Measurements from ENCODE around the gene CCNL2. TPM values are rescaled to one million over a fixed set of nuclear protein-coding genes. Genes with fewer than 3 reads are reported as not detected.
"Not testable (repeated sequence)": the region's sequence is repeated elsewhere in the genome, so short reads cannot be mapped to it uniquely, and the experiment has no call there.

CCNL2 gene
- polyA plus RNA-seq, 4 donors: 205 to 377 (median 227) TPM

DNA sequence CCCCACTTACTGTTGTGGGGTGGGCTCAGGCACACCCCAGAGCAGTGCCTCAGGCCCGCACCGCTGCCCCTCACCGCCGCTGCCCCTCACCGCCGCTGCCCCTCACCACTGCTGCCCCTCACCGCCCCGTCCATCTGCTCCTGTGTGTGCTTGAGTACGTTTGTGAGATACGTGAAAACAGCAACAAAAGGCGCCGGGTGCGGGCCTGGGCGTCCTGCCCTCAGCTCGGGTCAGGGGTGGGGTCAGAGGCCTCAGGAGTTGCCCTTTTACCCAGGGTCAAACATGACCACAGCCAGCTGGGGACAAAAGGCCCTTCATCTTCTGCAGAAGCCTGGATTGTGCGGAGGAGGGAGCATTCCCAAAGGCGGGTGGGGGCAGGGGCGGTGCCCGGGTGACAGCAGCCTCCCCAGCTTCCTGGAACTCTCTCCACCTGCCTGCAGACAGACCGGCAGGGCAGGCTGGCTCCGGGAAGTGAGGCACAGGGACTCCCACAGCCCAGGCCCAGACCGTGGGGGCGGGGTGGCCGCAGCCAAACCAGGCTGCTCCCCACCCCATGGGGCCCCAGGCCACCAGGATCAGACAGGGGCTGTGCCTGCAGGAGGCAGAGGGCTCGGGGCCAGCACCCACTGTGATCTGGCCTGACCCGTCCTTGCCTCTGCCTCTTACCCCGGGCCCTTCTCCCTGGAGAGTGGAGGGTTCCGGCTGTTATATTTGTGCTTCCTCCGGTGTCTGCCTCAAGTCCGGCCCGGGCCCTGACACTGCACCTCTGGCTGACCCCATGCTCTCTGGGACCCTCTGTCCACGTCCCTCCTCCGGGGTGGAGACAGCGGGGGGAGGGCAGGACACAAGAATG is 34.0 kb upstream of the CCNL2 start:
- no peak for DNase-seq (ENCODE audit: low read depth in 4 of 4, low spot score in 3 of 4)

DNA sequence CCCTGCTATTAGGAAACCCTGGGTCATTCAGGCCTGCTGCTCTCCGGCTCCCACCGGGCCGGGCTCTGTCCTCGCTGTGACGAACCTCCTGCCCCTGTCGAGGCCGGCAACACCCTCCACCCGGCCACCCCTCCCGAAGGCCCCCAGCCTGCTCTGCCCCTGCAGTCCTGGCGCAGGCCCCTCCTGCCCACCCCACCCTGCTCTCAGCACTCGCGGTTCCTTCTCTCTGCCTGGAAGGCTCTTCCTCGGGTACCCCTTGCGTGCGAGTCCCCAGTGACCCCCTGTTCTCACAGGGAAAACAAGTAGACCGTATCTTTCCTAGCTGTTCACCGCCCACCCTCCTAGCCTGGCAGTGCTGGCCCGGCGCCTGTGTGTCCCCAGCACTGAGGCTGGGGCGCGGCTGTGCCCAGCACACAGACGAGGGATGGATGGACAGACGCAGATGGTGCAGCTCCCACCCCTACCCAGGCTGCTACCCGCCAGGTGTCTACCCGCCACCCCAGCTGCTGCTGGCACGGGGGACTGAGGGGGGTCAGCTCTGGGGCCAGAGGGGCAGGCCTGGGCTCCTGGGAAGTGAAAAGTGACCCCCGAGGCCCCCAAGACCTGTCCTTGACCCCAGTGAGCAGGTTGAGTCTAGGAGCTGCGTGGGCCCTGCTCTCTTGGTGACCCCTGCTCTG is 33.3 kb upstream of the CCNL2 start:
- DNase-seq (ENCODE audit: low read depth in 4 of 4, low spot score in 3 of 4): no peak

DNA sequence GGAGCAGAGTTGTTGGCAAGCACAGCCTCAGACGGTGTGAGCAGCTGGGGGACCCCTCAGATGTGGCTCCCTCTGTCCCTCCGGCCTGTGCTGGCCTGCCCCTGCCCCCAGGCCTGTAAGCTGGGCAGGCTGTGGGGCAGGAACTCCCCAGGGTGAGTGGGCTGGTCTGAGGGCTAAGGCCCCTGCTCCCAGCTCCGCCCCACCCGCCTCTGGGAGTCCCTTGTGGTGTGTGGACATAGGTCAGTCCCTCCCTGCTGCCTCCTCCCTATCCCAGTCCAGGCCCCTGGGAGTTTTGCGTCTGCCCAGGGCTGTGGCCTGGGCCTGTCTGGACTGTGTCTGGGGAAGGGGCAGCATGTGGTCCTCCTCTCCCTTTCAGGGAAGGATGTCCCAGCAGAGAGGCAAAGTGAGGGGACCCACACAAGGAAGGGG is 32.7 kb upstream of the CCNL2 start:
- DNase-seq (ENCODE audit: low read depth in 4 of 4, low spot score in 3 of 4): no peak

DNA sequence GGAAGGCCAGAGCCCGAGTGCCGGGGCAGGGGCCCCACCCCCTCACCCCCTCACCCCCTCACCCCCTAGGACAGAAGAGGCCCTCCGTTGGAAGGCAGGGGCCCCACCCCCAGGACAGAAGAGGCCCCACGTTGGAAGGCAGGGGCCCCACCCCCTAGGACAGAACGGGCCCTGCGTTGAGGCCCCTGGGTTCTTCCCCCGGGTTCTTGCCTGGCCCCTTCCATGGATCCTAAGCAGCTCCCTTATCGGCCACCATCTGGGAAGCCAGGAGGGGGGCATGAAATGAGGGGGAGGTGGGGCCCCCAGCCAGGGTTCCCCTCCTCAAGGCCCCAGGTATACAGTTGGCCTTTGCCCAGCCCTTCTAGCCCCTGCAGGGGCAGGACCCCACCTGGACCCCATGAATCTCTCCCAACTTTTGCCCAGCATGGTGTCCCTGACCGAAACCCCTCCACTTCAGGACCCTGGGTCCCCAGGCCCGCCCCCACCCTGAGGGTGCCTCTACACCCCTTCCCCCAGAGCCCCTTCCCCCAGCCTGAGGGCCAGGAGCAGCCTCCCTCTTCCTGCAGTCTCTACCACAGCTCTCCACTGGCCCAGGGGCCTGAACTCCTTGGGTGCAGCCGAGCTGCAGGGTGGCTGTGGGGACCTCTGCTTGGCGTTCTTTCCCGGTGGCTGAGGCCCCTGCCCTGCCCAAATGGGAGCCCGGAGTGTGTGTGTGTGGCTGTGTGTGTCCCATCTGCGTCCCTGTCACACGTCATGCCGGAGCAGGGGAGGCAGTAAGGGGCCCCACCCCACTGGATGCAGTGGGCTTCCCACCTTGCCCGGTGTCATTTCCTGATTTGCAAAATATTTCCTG is 32.1 kb upstream of the CCNL2 start:
- DNase-seq (ENCODE audit: low read depth in 4 of 4, low spot score in 3 of 4): no peak

DNA sequence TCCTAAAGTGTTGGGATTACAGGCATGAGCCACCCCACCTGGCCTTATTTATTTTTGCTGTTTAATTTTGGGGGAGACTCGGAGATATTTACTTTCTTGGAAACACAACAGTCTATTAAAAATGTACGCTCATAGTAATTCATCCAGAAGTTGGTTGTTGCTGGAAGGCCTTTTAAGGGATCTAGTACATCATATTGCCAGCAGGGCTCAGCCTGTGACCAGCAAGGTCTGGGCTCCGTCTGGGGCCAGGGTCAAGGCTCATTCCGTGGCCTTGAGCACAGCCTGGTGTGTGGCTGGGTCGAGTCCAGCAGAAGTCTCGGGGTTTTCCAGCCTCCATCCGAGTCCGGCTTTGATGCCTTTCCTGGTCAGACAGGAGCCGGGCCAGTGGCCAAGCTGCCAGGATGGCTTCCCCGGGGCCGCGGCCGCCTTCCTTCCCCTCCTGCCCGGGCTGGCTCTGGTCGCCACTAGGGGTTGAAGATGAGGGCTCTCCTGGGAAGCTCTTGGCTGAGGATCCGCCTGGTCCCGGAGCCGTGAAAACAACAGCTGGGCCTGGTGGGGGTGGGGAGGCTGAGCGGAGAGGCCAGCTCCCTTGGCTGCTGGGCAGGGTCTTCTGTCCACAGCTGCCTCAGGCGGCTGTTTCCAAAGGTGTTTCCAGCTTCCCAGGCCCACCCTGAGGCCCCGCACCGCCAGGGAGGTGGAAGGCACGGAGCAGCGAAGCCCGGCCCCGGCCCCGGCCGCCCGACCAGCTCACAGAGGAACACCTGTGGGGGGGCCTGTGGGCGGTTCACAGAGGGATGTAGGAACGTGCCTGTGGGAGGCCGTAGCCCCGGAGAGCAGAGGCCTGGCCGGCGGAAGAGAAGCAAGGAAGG is 31.2 kb upstream of the CCNL2 start:
- no peak for DNase-seq (ENCODE audit: low read depth in 4 of 4, low spot score in 3 of 4)

DNA sequence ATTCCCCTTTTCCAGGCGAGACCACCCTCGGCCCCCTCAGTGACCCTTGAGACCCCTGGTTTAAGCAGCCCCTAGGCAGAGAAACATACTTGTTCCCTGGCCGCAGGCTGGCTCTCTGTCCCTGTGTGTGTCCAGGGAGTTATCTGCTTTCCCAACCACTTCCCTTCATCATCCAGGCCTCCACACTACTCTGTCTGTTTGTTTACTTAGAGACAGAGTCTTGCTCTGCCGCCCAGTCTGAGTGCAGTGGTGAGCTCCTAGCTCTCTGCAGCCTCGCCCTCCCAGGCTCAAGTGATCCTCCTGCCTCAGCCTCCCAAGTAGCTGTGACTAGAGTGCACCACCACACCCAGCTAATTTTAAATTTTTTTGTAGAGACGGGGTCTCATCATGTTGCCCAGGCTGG is 30.5 kb upstream of the CCNL2 start:
- no peak for DNase-seq (ENCODE audit: low read depth in 4 of 4, low spot score in 3 of 4)

DNA sequence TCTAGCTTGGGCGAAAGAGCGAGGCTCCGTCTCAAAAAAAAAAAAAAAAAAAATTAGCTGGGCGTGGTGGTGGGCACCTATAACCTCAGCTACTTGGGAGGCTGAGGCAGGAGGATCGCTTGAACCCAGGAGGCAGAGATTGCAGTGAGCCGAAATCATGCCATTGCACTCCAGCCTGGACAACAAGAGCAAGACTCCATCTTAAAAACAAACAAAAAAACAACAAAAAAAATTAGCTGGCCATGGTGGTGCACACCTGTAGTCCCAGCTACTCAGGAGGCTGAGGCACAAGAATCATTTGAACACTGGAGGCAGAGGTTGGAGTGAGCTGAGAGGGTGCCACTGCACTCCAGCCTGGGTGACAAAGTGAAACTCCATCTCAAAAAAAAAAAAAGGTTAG is 29.8 kb upstream of the CCNL2 start:
- not testable (repeated sequence) for DNase-seq (ENCODE audit: low read depth in 4 of 4, low spot score in 3 of 4)

DNA sequence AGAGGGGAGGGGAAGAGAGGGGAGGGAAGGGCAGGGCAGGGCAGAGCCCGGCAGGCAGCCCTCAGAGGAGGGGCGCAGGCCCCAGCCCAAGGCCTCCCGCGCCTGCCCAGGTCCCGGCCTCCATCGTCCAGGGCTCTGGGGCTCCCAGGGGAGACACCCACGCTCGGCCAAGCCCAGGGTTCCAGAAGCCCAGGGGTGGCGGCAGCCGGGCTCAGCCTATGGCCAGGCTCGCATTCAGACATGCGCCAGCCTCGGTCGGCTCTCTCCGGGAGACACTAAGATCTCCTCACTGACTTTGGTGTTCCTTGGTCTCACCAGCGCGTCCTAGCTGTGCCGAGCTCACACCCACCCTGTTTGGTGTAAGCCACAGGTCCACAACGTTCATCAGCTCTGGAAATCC is 29.0 kb upstream of the CCNL2 start:
- no peak for DNase-seq (ENCODE audit: low read depth in 4 of 4, low spot score in 3 of 4)

DNA sequence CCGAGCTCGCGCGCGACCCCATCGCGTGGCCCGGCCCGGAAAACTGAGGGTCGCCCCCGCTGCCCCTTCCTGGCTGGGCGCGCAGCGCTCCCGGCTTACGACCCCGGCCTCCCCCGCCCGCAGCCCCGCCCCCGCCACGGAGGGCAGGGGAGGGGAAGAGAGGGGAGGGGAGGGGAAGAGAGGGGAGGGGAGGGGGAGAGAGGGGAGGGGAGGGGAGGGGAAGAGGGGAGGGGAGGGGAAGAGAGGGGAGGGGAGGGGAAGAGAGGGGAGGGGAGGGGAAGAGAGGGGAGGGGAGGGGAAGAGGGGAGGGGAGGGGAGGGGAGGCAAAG is 28.6 kb upstream of the CCNL2 start:
- DNase-seq (ENCODE audit: low read depth in 4 of 4, low spot score in 3 of 4): no peak

DNA sequence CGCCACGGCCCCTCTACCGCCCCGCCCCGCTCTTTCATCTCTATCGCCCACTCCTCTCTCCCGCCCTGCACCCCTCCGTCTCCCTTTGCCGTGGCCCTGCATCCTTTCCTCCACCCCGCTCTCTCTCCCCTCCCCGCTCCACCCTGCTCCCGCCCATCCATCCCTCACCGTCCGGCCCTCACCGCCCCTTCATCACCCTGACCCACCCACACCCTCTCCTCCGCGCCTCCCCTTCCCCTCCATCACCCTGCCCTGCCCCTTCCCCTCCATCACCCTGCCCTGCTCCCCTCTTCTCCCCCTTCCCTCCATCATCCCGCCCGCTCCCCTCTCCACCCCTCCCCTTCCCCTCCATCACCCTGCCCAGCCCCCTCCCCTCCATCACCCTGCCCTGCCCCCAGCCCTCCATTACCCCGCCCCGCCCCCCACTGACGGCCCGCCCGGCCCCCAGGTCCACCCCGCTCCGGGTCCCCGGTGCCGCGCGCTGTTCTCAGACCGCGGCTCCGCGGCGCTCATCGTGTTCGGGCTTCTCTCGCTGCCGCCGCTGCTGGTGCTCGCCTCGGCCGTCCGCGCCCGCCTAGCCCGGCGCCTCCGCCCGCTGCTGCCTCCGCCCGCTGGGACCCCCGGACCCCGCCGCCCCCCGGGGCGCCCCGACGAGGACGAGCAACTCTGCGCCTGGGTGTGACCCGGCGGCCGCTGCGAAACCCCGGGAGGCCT is 28.1 kb upstream of the CCNL2 start:
- DNase-seq (ENCODE audit: low read depth in 4 of 4, low spot score in 3 of 4): no peak

DNA sequence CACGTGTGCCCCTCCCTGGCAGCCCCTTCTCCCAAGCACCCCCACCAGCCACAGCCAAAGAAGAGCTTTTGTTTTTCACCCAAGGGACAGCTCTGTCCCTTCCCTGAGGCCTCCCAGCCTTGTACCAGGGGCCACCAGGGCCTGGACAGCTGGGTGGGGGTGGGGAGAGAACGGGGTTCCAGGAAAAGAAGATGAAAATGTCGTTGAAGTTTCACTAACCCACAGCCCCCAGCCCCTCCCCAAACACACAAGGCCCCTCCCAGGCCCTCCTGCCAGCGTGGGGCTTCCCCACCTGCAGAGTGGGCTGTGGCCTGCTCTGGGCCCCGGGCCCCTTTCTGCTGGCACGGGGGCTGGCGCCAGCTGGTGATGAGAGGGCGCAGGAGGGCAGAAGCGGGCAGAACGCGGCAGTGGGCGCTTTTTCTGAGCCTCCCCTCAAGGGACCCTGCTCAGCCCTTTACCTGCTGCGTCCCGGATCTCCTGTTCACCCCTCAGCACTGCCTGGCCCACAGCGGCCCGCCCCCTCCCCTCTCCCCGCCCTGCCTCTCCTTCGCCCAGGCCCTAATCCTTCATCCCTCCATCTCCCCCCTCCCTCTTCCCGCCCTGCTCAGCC is 27.5 kb upstream of the CCNL2 start:
- DNase-seq (ENCODE audit: low read depth in 4 of 4, low spot score in 3 of 4): no peak

DNA sequence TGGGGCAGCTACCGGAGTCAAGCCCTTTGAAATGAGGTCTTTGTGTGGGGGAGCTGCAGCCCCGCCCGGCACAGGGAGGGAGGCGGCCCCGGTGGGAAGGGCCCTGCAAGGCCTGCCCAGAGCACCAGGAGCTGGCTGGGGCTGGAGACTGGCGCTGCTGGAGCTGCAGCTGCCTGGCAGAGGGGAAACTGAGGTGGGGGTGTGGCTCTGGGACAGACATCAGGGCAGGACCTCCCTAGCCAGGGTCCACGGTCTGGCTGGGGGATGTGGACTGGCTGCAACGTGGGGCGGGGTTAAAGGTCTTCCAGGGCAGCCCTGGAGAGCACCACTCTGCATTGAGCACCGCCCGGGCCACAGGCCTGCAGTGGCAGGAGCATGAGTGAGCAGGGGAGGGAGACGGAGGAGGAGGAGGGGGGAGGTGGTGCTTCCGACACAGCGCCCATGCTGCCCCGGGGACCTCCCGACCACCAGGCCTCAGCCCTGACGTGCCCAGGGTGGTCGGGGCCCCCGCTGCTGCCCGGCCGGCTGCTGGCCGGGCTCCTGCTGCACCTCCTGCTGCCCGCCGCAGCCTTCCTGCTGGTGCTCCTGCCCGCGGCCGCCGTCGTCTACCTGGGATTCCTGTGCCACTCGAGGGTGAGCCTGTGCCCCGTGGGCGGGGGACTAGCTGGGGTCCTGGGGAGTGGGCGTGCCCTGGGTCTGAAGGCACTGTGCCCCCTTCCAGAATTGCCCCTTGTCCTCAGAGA is 26.8 kb upstream of the CCNL2 start:
- no peak for DNase-seq (ENCODE audit: low read depth in 4 of 4, low spot score in 3 of 4)

DNA sequence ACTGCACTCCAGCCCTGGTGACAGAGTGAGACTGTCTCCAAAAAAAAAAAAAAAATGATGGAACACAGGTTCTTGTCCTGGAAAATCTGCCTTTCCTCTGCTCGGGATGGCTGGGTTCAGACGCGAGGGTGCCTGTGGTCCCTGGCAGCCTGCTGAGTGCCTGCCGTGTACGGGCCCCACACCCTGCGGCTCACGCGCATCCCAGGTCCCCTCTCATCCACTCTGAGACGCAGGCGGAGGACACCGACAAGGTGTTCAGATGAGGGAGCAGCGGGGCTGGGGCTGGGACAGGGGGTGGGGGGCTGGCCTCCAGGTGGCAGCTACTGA is 26.3 kb upstream of the CCNL2 start:
- no peak for DNase-seq (ENCODE audit: low read depth in 4 of 4, low spot score in 3 of 4)

DNA sequence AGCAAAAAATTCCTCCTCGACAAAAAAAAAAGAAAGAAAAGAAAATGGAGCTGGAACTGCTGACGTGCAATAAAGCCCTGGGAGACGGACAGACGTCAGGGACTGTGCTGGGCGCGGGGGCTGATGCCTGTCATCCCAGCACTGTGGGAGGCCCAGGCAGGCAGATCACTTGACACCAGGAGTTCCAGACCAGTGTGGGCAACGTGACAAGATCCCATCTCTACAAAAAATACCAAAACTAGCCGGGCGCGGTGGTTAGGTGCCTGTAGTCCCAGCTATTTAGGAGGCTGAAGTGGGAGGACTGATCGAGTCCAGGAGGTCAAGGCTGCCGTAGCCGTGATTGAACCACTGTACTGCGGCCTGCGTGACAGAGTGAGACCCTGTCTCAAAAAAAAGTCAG is 25.6 kb upstream of the CCNL2 start:
- no peak for DNase-seq (ENCODE audit: low read depth in 4 of 4, low spot score in 3 of 4)

DNA sequence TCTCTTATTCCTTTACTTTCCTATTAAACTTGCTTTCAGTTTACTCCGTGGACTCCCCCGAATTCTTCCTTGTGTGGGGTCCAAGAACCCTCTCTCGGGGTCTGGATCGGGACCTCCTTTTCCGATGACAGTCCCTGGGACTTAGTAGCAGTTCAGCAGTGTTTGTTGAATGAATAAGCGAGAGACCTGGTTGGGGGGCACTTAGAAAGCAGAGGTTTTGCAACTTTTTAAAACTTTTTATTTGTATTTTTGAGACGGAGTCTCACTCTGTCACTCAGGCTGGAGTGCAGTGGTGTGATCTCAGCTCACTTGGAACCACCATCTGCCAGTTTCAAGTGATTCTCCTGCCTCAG is 24.1 kb upstream of the CCNL2 start:
- no peak for DNase-seq (ENCODE audit: low read depth in 4 of 4, low spot score in 3 of 4)

DNA sequence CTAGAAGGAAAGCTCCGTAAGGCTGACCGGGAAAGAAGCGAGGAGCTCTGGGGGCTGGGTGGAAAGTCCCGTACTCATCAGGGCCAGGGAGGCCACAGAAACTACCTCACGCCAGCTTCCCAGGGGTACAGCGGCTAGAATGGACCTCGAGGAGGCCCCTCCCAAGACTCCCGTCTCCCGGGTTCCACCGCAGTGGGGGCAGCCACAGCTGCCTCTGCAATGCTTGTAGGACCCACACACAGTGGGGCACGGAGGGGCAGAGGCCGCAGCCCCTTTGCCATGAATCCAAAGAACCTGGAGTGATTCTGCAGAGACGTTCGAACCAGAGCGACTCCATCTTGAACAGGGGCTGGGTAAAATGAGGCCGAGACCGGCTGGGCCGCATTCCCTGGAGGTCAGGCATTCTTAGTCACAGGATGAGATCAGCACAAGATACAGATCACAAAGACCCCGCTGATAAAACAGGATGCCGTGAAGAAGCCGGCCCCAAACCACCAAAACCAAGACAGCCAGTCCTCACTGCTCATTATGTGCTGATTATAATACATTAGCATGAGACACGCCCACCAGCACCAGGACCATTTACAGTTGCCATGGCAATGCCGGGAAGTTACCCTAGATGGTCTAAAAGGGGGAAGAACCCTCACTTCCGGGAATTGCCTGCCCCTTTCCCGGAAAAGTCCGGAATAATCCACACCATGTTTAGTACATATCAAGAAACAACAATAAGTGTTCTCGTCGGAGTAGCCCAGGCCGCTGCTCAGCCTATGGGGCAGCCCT is 23.5 kb upstream of the CCNL2 start:
- no peak for DNase-seq (ENCODE audit: low read depth in 4 of 4, low spot score in 3 of 4)

DNA sequence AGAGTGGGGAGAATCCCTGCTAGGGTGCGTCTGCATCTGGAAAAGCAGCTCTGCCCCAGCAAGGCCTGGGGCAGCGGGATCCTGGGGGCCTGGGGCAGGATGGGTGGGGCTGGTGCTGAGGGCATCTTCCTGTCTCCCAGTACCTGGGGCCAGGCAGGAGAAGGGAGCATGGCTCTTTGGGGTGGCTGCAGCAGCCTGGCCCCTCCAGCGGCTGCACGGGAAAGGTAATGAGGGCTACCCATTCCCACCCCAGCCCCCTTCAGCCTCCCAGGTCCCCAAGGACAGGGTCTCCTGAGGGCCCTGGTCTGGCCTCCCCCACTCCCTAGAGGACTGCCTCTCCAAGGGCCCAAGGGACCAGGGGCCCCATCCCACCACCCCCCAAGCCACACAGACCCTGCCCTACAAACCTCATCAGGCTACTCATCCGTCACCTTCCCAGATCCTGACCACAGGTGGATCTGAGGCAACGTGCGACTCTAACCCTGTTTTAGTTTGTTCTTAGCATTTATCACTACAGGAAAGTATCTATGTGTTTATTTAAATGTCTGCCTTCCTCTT is 22.9 kb upstream of the CCNL2 start:
- DNase-seq (ENCODE audit: low read depth in 4 of 4, low spot score in 3 of 4): no peak

Measured in left renal pelvis (tissue), 4 donors.